DMS153 (cell line): ENCODE data around the gene OBSL1.

Source experiments
- DNase-seq: peaks from one replicate; lab custom pipeline; 2025; lab: John Stamatoyannopoulos, UW

The OBSL1 gene

GRCh38 chr2:219571311-219572236 lies at the start of gene OBSL1:
Gene OBSL1 (minus strand): TSS chr2:219571539. CDS start chr2:219571232, 307 bp downstream.
- peak; percentile 77 for DNase-seq

GRCh38 chr2:219620546-219620945 lies 49.2 kb upstream of the OBSL1 start:
- no peak for DNase-seq

- DNase-seq, result no peak
Measured at GRCh38 chr2:219619235-219619634, 47.9 kb upstream of the OBSL1 start.

- DNase-seq, result no peak
Measured at GRCh38 chr2:219618733-219619122, 47.4 kb upstream of the OBSL1 start.

GRCh38 chr2:219616550-219616949 lies 45.2 kb upstream of the OBSL1 start:
- DNase-seq, result no peak

GRCh38 chr2:219615894-219616293 lies 44.6 kb upstream of the OBSL1 start:
- no peak for DNase-seq

- DNase-seq, result no peak
Measured at GRCh38 chr2:219615036-219615435, 43.7 kb upstream of the OBSL1 start.

DNA sequence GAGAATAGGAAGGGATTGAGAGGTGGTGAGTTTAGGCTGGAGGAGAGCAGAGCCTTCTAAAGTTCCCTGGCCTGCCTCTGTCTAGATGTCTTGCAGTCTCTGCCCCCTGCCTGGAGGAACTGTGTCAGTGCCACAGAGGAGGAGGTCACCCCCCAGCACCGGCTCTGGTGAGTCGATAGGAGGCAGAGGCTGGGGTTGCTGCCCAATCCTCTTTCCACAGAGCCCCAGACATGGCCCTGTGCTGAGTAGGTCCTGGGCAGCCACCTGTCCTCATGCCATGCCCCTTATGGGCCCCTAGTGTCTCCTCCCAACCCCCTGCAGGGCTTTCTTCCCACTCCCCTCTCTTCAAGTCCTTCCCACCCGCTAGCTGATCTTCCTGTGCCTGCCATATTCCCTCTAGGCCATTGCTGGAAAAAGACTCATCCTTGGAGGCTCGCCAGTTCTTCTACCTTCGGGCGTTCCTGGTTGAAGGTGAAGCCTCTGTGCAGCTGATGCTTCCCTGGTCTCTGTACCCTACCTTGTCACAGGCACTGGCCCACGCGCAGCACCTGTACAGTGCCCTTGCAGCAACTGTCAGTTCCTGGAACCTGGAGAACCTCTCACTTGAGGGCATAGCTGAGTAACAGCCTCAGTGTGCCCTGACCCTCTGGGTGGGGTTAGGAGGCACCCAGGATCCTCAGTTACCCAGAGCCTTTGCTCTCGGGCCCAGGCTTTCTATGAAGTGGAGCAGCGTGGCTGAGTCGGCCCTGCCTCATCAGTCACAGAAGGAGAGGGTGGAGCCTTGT lies 42.9 kb upstream of the OBSL1 start:
- DNase-seq, result no peak

GRCh38 chr2:219613461-219614070 lies 42.2 kb upstream of the OBSL1 start:
- DNase-seq, result no peak

DNA sequence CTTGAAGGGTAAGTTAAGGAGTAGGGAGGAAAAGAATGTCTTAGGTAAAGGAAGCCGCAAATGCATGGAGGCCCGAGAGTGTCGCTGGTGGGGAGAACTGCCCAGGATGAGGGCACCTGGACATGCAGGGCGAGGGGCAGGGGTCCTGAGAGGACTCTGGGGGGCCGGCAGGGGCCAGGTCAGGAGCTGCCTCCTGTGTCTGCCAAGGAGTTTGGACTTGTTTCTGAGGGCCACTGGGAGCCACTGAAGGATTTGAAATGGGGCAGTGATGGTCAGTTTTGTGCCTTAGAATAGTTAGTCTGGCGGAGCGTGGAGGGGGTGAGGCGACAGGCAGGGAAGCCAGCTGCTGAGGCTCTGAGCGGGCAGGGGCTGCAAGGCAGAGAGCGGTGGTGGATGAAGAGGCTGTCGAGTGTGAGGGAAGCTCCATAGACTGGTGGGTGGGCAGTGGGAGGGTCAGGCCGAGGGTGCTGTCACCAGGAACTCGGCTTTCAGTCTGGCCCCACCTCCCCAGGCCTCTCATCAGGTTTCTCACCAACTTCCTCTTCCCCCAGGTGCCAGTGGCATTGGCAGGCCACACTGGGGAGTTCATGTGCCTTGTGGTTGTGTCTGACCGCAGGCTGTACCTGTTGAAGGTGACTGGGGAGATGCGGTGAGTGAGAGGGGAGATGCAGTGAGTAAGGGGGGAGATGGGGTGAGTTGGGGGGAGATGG lies 41.4 kb upstream of the OBSL1 start:
- no peak for DNase-seq

DNA sequence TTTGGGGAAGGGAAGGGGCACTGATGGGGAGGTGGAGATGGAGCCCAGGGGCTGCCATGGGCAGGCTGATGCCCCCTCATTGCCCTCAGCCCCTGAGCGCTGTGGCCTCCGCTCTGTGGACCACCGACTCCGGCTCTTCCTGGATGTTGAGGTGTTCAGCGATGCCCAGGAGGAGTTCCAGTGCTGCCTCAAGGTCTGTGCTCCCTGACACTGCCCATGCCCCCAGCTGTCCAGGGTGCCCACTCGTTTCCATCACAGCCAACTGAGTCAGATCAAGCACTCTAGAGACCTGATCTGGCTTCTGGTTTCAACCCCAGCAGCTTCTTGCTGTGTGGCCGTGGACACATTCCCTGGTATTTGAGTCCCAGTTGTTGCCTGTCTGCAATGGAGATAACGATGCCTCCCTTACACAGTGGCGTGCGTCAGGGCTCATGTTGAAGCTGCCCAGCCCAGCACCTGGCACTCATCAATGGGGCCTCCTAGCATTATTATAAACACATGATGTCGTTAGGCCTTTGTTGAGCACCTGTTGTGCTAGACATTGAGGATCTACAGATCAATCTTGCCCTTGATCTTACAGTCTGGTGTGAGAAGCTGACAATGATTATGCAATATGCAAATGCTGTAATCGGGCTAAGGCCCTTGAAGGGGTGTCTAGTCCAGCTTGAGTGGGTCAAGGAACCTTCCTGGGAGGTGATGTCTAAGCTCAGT lies 40.7 kb upstream of the OBSL1 start:
- no peak for DNase-seq

GRCh38 chr2:219611306-219611705 lies 40.0 kb upstream of the OBSL1 start:
- DNase-seq, result no peak

GRCh38 chr2:219609149-219609750 lies 37.9 kb upstream of the OBSL1 start:
- DNase-seq, result no peak

GRCh38 chr2:219608399-219608964 lies 37.1 kb upstream of the OBSL1 start:
- no peak for DNase-seq

- no peak for DNase-seq
Measured at GRCh38 chr2:219607931-219608330, 36.6 kb upstream of the OBSL1 start.

DNA sequence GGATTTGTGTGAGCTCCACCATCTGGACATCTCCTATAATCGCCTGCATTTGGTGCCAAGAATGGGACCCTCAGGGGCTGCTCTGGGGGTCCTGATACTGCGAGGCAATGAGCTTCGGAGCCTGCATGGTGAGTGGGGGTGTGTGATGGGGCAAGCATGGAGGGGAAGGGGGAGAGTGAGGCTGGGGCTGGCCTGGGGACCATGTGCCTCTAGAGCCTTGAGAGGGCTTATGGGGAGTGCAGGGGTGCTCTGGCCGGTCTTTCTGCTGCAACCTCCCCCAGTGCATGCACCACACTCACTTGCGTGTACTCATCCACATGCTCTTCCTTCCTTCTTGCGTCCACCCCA lies 34.2 kb upstream of the OBSL1 start:
- DNase-seq, result no peak

DNA sequence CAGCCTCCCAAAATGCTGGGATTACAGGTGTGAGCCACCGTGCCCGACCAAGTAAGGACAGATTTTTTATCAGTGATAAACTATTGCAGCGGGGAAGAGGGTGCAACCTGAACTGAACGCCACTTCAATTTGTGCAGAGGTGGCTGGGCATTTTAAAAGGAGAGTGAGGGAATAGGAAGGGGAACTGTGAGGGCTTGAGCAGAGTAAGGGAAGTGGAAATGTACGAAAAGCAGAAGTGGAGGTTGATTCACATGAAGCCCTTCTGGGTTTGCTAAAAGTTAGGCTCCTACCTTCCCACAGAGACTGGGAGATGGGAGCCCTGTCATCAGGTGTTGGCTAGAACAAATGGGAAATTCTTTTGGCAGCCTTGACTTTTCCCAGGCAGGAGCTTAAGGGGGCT lies 32.4 kb upstream of the OBSL1 start:
- no peak for DNase-seq

DNA sequence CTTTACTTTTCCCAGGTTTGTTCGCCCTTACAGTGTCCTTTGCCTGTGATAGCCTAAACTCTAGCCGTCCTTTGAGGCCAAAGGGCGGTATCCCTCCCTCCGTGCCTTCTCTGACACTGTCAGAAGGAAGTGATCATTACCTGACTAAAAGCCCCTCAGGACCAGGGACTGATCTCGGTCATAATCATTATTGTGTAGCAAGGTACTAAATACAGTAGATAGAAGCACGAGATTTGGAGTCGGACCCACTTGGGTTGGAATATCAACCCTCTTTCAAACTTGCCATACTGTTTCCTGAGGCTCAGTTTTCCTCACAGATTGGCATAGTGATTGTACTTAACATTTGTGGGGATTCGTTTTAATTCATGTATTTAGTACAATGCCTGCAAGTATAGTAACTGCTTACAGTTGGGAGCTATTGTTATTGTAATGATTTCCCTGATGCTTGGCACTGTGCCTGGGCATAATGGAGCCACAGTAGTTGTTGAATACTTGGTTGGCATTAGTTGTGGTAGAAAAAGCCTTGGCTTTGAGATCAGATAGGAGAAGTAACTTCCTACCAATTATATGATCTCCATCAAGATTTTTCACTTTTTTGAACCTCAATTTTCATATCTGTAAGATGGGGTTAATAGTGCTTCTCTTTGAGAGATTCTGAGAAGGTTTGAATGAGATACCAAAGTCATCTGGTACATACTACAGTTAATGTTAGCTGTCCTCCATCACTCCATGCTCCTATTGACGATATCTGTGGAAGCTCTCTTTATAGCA lies 27.2 kb upstream of the OBSL1 start:
- no peak for DNase-seq

DNA sequence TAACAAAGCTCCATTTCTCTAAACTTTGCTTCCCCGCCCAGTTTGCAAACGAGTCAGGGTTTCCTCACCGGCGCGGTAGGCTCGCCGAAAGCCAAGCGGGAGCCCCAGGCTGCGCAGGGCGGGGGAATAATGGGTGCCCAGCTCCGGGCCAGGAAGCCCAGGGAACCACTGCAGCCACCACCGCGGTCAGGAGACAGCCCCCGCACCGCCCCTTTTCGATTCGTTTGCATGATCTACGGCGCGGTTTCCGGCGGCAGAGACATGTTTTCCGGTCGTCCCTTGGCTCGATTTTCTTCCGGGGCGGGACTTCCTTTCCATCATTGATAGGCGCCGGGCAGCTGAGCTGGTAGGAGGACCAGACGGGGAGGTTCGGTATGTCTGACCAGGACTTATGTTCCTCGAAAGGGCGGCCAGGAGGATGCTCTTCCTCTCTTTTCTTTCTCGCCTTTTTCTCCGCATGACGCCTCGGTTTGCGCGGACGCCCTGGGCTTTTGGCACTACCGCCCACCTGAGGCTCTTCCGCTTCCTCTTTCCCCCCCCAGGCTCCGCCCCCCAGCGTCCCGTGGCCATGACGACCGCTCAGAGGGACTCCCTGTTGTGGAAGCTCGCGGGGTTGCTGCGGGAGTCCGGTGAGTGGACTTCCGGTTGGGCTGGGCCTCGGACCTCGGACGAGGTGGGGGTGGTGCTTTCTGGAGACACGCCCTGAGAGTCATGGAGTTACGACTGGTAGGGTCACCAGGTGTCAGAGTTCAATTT lies 26.4 kb upstream of the OBSL1 start, which contains the start of gene STK11IP:
Gene STK11IP, plus strand, starts transcription at position 306 of the 756 bp plus-strand sequence. Its CDS starts 263 bp downstream, at position 569.
- DNase-seq, result peak; percentile 95
